ENCODE measurements around the gene USP37.

DNA sequence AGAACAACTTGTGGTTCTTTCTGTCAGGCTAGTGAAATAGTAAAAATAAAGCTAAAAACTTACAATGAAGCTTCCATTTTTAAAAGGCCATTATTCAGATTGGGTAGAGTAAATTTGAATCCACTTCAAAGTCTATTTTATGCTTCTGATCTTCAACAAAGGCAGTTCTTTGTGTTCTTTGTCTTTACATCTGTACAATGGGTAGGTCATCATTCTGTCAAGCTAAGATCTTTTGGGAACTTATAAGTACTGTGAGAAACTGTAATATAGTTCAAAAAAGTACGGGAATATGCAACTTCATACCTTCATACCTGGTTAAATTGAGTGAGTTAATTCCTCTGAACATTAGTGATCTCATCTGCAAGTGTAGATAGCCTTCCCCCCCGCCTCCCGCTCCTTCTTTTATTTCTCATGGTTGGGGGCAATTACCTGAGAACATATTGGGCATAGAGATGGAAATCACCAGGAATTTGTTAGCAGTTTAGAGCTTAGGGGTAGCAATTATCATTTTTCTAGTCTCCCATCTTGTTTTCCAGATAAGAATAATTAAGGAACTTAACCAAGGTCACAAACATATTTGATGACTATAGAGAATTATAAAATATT, 10.2 kb upstream of the USP37 start:
- TF ChIP-seq TAF1 (IDR thresholded peaks at IDR 0.05; ENCODE audit: borderline replicate concordance, insufficient read depth, low read length) (no peak), POLR2AphosphoS5 (IDR thresholded peaks at IDR 0.05; ENCODE audit: low read depth, low read length) (no peak), REST (IDR thresholded peaks at IDR 0.05; ENCODE audit: insufficient read depth in 1 of 2, low read depth in 2 of 2, low read length in 2 of 2) (no peak)

Measured in PFSK-1 (cell line).